ENCODE results near the gene XPC.
"Not testable (repeated sequence)": the region's sequence is repeated elsewhere in the genome, so short reads cannot be mapped to it uniquely, and the experiment has no call there.

DNA sequence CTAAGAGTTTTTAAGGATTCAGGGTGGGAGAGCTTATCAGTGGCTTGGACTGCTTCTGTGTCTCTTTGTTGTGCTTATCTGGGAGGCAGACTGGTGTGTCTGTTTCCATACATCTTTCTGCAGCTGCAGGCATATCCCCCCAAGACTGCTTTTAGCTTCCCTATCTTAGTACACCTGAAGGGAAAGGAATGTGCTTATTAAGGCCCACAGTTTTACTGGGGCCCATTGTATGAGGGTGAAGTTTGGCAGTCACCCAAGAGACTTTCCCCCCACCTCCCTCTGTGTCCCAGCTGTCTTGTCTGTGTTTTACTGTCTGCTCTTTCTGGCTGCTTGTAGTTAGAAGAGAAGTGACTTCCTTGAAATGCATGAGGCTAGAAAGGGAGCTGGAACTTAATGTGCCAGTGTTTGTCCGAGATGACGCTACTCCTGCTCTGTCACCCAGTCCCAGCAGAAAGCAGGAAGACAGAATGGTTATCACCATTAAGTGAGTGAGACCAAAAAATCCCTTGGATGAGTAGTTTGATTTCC, 57.4 kb downstream of the XPC start:
- TF ChIP-seq, protein P1, sequence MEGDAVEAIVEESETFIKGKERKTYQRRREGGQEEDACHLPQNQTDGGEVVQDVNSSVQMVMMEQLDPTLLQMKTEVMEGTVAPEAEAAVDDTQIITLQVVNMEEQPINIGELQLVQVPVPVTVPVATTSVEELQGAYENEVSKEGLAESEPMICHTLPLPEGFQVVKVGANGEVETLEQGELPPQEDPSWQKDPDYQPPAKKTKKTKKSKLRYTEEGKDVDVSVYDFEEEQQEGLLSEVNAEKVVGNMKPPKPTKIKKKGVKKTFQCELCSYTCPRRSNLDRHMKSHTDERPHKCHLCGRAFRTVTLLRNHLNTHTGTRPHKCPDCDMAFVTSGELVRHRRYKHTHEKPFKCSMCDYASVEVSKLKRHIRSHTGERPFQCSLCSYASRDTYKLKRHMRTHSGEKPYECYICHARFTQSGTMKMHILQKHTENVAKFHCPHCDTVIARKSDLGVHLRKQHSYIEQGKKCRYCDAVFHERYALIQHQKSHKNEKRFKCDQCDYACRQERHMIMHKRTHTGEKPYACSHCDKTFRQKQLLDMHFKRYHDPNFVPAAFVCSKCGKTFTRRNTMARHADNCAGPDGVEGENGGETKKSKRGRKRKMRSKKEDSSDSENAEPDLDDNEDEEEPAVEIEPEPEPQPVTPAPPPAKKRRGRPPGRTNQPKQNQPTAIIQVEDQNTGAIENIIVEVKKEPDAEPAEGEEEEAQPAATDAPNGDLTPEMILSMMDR (IDR thresholded peaks at IDR 0.05): not testable (repeated sequence)
- TF ChIP-seq POLR2A (IDR thresholded peaks at IDR 0.05): not testable (repeated sequence)
